ENCODE data around the gene AHCYL2.

The AHCYL2 gene

GRCh38 chr7:129375141-129375938 is 150.5 kb downstream of the AHCYL2 start:
- Histone ChIP-seq H3K4me1 (ENCODE audit: control insufficient read depth in 1 of 2, insufficient read depth in 1 of 2, low read depth in 1 of 2, low read length in 1 of 2) (peaks cover 9 to 19% of the 10 kb centered on the region in 2 experiments), H3K36me3 (no peaks in the 10 kb centered on the region), H3K9me3 (no peaks in the 10 kb centered on the region), H3K27ac (no peak overlapping the region), H3K4me3 (ENCODE audit: low read depth in 1 of 2, low read length in 1 of 2) (no peak overlapping the region), H3K27me3 (no peaks in the 10 kb centered on the region)
- no peak for TF ChIP-seq CTCF (IDR thresholded peaks at IDR 0.05)

GRCh38 chr7:129376076-129376777 is 151.4 kb downstream of the AHCYL2 start:
- H3K4me3 ChIP-seq (ENCODE audit: low read depth in 1 of 2, low read length in 1 of 2) = no peak overlapping the region
- TF ChIP-seq CTCF (IDR thresholded peaks at IDR 0.05) = no peak
- no peaks in the 10 kb centered on the region for H3K36me3 ChIP-seq
- H3K4me1 ChIP-seq (ENCODE audit: control insufficient read depth in 1 of 2, insufficient read depth in 1 of 2, low read depth in 1 of 2, low read length in 1 of 2) = peaks cover 16 to 28% of the 10 kb centered on the region in 2 experiments
- no peaks in the 10 kb centered on the region for H3K9me3 ChIP-seq
- H3K27me3 ChIP-seq = no peaks in the 10 kb centered on the region
- no peak overlapping the region for H3K27ac ChIP-seq

GRCh38 chr7:129376778-129377700 is 152.2 kb downstream of the AHCYL2 start:
- no peaks in the 10 kb centered on the region for H3K36me3 ChIP-seq
- no peak overlapping the region for H3K4me3 ChIP-seq (ENCODE audit: low read depth in 1 of 2, low read length in 1 of 2)
- H3K9me3 ChIP-seq = no peaks in the 10 kb centered on the region
- TF ChIP-seq CTCF (IDR thresholded peaks at IDR 0.05) = no peak
- no peaks in the 10 kb centered on the region for H3K27me3 ChIP-seq
- peaks cover 20 to 33% of the 10 kb centered on the region in 2 experiments for H3K4me1 ChIP-seq (ENCODE audit: control insufficient read depth in 1 of 2, insufficient read depth in 1 of 2, low read depth in 1 of 2, low read length in 1 of 2)
- H3K27ac ChIP-seq = no peak overlapping the region

GRCh38 chr7:129381710-129382484 is 157.1 kb downstream of the AHCYL2 start:
- Histone ChIP-seq H3K4me1 (ENCODE audit: control insufficient read depth in 1 of 2, insufficient read depth in 1 of 2, low read depth in 1 of 2, low read length in 1 of 2) (peaks cover 19 to 26% of the 10 kb centered on the region in 2 experiments), H3K4me3 (ENCODE audit: low read depth in 1 of 2, low read length in 1 of 2) (no peak overlapping the region), H3K9me3 (no peaks in the 10 kb centered on the region), H3K27ac (no peak overlapping the region), H3K36me3 (no peaks in the 10 kb centered on the region), H3K27me3 (no peaks in the 10 kb centered on the region)
- TF ChIP-seq CTCF (IDR thresholded peaks at IDR 0.05) = no peak

Data from neutrophil (primary cell).